GM23248 (cell line): ENCODE data around the gene RNU6-8. TPM values are rescaled to one million over a fixed set of nuclear protein-coding genes. Genes with fewer than 3 reads are reported as not detected.

Experiments used
- DNase-seq: peaks from one replicate; pipeline ENCODE4 v3.0.0-alpha.2; 2015
- H2AFZ ChIP-seq: fragments of 200-600 bp; sonication (generic); 2 replicates; pipeline ENCODE4 v1.6.1; 2016; ENCODE audit warnings: antibody characterized with exemption
- H3F3A ChIP-seq: fragments of 200-600 bp; sonication (generic); 2 replicates; pipeline ENCODE4 v1.6.1; 2016; ENCODE audit warnings: mild to moderate bottlenecking, antibody characterized with exemption, mixed run types; ENCODE audit not compliant: insufficient read depth
- H3K27ac ChIP-seq: fragments of 200-600 bp; sonication (generic); 2 replicates; pipeline ENCODE4 v1.5.1; 2016; ENCODE audit warnings: mild to moderate bottlenecking
- H3K27me3 ChIP-seq: fragments of 200-600 bp; sonication (generic); replicated peaks from 2 replicates; pipeline ENCODE4 v1.6.1; 2016; ENCODE audit warnings: mild to moderate bottlenecking; ENCODE audit not compliant: insufficient read depth
- H3K36me3 ChIP-seq: fragments of 200-600 bp; sonication (generic); 2 replicates; pipeline ENCODE4 v1.6.1; 2016; ENCODE audit warnings: low read depth, mild to moderate bottlenecking
- H3K4me1 ChIP-seq: fragments of 200-600 bp; sonication (generic); 2 replicates; pipeline ENCODE4 v1.6.1; 2016; ENCODE audit warnings: mild to moderate bottlenecking; ENCODE audit not compliant: insufficient read depth
- H3K4me2 ChIP-seq: fragments of 200-600 bp; sonication (generic); one replicate; pipeline ENCODE4 v1.6.1; 2016; ENCODE audit warnings: mild to moderate bottlenecking; ENCODE audit not compliant: unreplicated experiment
- H3K4me3 ChIP-seq: fragments of 200-600 bp; sonication (generic); 2 replicates; pipeline ENCODE4 v1.5.1; 2016; ENCODE audit warnings: mild to moderate bottlenecking
- H3K79me2 ChIP-seq: fragments of 200-600 bp; sonication (generic); 2 replicates; pipeline ENCODE4 v1.6.1; 2016; ENCODE audit warnings: mild to moderate bottlenecking; ENCODE audit not compliant: insufficient read depth
- H3K9ac ChIP-seq: fragments of 200-600 bp; sonication (generic); 2 replicates; pipeline ENCODE4 v1.6.1; 2016; ENCODE audit warnings: mild to moderate bottlenecking
- H3K9me2 ChIP-seq: fragments of 200-600 bp; sonication (generic); 2 replicates; pipeline ENCODE4 v1.6.1; 2016; ENCODE audit warnings: mixed run types, mild to moderate bottlenecking, moderate library complexity; ENCODE audit not compliant: insufficient read depth
- H3K9me3 ChIP-seq: fragments of 200-600 bp; sonication (generic); one replicate; pipeline ENCODE4 v1.6.1; 2017; ENCODE audit warnings: low read depth
- H4K20me1 ChIP-seq: fragments of 200-600 bp; sonication (generic); 2 replicates; pipeline ENCODE4 v1.6.0; 2016; ENCODE audit not compliant: insufficient read depth
- EZH2 ChIP-seq: fragments of 200-600 bp; sonication (generic); IDR thresholded peaks from 2 replicates; pipeline ENCODE4 v1.6.1; 2018; ENCODE audit warnings: antibody characterized with exemption, mild to moderate bottlenecking; ENCODE audit not compliant: insufficient read depth, poor library complexity, severe bottlenecking
- EZH2phosphoT487 ChIP-seq: fragments of 200-600 bp; sonication (generic); IDR thresholded peaks from 2 replicates; pipeline ENCODE4 v1.6.1; 2018; ENCODE audit warnings: antibody characterized with exemption, moderate library complexity, mild to moderate bottlenecking, low read depth; ENCODE audit not compliant: insufficient read depth
- WGBS, 2 experiments: methylation state at CpG; one replicate each; pipeline ENCODE4 v1.1.6; 2015 to 2017; ENCODE audit warnings: low lambda C conversion rate in 2 of 2, low coverage in 1 of 2; ENCODE audit errors: missing lambda C conversion rate in 2 of 2; 5-methylcytosine and 5-hydroxymethylcytosine counted together
- in situ Hi-C: fragments of 300-500 bp; cut with MboI; formaldehyde crosslinking; loops from 2 replicates; pipeline ENCODE4 v1.15.0; 2020
- polyA plus RNA-seq: library from polyadenylated mRNA; unstranded; fragments of >200 nt; fragmentation: Nextera tagmentation; extraction: Ambion mirVana; gene quantifications from 2 replicates; pipeline ENCODE4 v1.2.1, GENCODE V29; 2016
- total RNA-seq: library from RNA; depleted of rRNA; stranded (reverse); fragments of >200 nt; shearing (Covaris generic); gene quantifications from 2 replicates; pipeline ENCODE4 v1.2.3, GENCODE V29; 2014

Gene RNU6-8
- total and polyA plus RNA-seq, 2 experiments from 2014 or later, result not detected

DNA sequence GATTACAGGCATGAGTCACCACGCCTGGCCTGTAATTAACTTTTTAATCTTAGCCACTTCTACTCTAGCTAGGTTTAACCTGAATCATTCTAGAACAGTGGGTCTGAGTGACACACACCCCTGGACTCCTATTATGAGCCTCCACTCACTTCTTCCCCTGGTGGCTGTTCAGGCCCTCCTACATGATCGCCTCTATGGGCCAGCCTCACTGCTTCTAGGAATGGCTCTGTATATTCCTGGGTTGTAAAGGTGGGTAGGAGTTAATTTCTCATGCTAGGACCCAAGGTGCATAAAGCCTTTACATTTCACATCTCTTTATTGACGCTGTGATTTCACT lies 8.0 kb upstream of the RNU6-8 start:
- Histone ChIP-seq H3K79me2 (no peaks in the 10 kb centered on the region), H3K4me2 (no peak overlapping the region), H4K20me1 (no peaks in the 10 kb centered on the region), H3K36me3 (no peaks in the 10 kb centered on the region), H2AFZ (no peak overlapping the region), H3F3A (no peaks in the 10 kb centered on the region), H3K27me3 (peaks cover 11% of the 10 kb centered on the region; the same call in 1 of the 2 replicates), H3K9me3 (no peaks in the 10 kb centered on the region), H3K9me2 (no peaks in the 10 kb centered on the region), H3K27ac (no peak overlapping the region), H3K9ac (no peak overlapping the region), H3K4me1 (no peaks in the 10 kb centered on the region), H3K4me3 (no peak overlapping the region)
- no peak for TF ChIP-seq EZH2
- no peak for TF ChIP-seq EZH2phosphoT487
- WGBS, 2 experiments, result 86 to 90% methylated on average over 3 of the region's 3 CpGs
- no peak for DNase-seq
- in situ Hi-C loops, result no loop called here

GRCh38 chr14:32209471-32209870 lies 6.4 kb upstream of the RNU6-8 start:
- no peaks in the 10 kb centered on the region for H3K9me2 ChIP-seq
- in situ Hi-C loops, result no loop called here
- DNase-seq, result no peak

DNA sequence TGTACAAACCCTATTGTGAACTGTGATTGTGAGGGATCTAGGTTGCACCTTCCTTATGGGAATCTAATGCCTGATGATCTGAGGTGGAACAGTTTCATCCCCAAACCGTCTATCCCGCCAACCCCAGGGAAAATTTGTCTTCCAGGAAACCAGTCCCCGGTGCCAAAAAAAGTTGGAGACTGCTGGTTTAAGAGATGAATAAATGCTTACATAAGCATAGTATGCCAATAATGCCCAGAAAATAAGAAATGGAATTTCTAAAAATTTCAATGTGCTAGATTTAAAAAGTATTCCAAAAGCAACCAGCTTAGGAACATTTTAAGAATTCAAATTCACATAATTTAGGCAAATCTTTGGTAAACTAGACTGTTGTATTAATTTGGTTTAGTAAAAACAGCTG lies 5.4 kb upstream of the RNU6-8 start:
- no peak for TF ChIP-seq EZH2
- no peak for TF ChIP-seq EZH2phosphoT487
- Histone ChIP-seq H4K20me1 (no peaks in the 10 kb centered on the region), H3K36me3 (no peaks in the 10 kb centered on the region), H3K27me3 (peaks cover 15% of the 10 kb centered on the region), H3K4me1 (no peaks in the 10 kb centered on the region; the same call in 1 of the 2 replicates), H3K27ac (no peak overlapping the region), H3K4me2 (no peak overlapping the region), H3K79me2 (no peaks in the 10 kb centered on the region), H3F3A (0 out of 2 replicates have a peak, but pooled peaks cover 7% of the 10 kb centered on the region), H3K9ac (no peak overlapping the region), H3K9me2 (no peaks in the 10 kb centered on the region), H2AFZ (no peak overlapping the region), H3K9me3 (no peaks in the 10 kb centered on the region), H3K4me3 (no peak overlapping the region)
- WGBS, 2 experiments, result 76 to 81% methylated on average over 3 of the region's 3 CpGs
- in situ Hi-C loops, result no loop called here
- DNase-seq, result no peak

More at GRCh38 chr14:32209471-32209870, 6.4 kb upstream of the RNU6-8 start:
- no peaks in the 10 kb centered on the region for H3K79me2 ChIP-seq
- TF ChIP-seq EZH2phosphoT487 (no peak), EZH2 (no peak)
- no peak overlapping the region for H3K4me3 ChIP-seq
- H2AFZ ChIP-seq, result no peak overlapping the region
- H3K27ac ChIP-seq, result no peak overlapping the region
- H4K20me1 ChIP-seq, result no peaks in the 10 kb centered on the region
- no peaks in the 10 kb centered on the region for H3K4me1 ChIP-seq
- no peak overlapping the region for H3K9ac ChIP-seq
- H3K9me3 ChIP-seq, result no peaks in the 10 kb centered on the region
- no peak overlapping the region for H3K4me2 ChIP-seq
- H3K27me3 ChIP-seq, result peaks cover 13% of the 10 kb centered on the region
- H3F3A ChIP-seq, result 0 out of 2 replicates have a peak, but pooled peaks cover 2% of the 10 kb centered on the region
- no peaks in the 10 kb centered on the region for H3K36me3 ChIP-seq

- Histone ChIP-seq H3K4me3 (no peak overlapping the region), H3K79me2 (no peaks in the 10 kb centered on the region), H3F3A (0 out of 2 replicates have a peak, but pooled peaks cover 13% of the 10 kb centered on the region), H4K20me1 (no peaks in the 10 kb centered on the region), H3K27me3 (peaks cover 15% of the 10 kb centered on the region), H2AFZ (no peak overlapping the region), H3K9ac (no peak overlapping the region), H3K36me3 (no peaks in the 10 kb centered on the region), H3K9me3 (no peaks in the 10 kb centered on the region), H3K4me1 (peaks cover 10% of the 10 kb centered on the region), H3K9me2 (no peaks in the 10 kb centered on the region), H3K27ac (no peak overlapping the region), H3K4me2 (no peak overlapping the region)
- DNase-seq, result no peak
- 48 to 52% methylated on average over 2 of the region's 2 CpGs for WGBS, 2 experiments
- TF ChIP-seq EZH2, result no peak
- in situ Hi-C loops, result no loop called here
Observed at GRCh38 chr14:32206552-32206951, 3.5 kb upstream of the RNU6-8 start.

GRCh38 chr14:32205984-32206383 lies 2.9 kb upstream of the RNU6-8 start:
- no peak overlapping the region for H3K27ac ChIP-seq
- no peaks in the 10 kb centered on the region for H3K36me3 ChIP-seq
- peaks cover 11% of the 10 kb centered on the region for H3K4me1 ChIP-seq
- WGBS, 2 experiments, result 80 to 87% methylated on average over 4 of the region's 4 CpGs
- no peak overlapping the region for H2AFZ ChIP-seq
- TF ChIP-seq EZH2, result no peak
- TF ChIP-seq EZH2phosphoT487, result no peak
- no peak overlapping the region for H3K4me2 ChIP-seq
- no peak for DNase-seq
- no peaks in the 10 kb centered on the region for H4K20me1 ChIP-seq
- H3K27me3 ChIP-seq, result peaks cover 15% of the 10 kb centered on the region
- no peak overlapping the region for H3K9ac ChIP-seq
- H3K9me3 ChIP-seq, result no peaks in the 10 kb centered on the region
- 0 out of 2 replicates have a peak, but pooled peaks cover 13% of the 10 kb centered on the region for H3F3A ChIP-seq
- no peak overlapping the region for H3K4me3 ChIP-seq
- in situ Hi-C loops, result no loop called here
- no peaks in the 10 kb centered on the region for H3K9me2 ChIP-seq
- no peaks in the 10 kb centered on the region for H3K79me2 ChIP-seq
